Astrocyte (in vitro differentiated cells and primary cell): ENCODE results near the gene POLN.

Experiments used
- EZH2 ChIP-seq: IDR thresholded peaks from 2 replicates; pipeline ENCODE4 v1.6.1; 2012; ENCODE audit warnings: mild to moderate bottlenecking, low read length, inconsistent platforms; ENCODE audit not compliant: insufficient read depth
- TF ChIP-seq, protein P1 (sequence below): IDR thresholded peaks from 2 replicates; pipeline ENCODE4 v1.5.1; 2011; ENCODE audit warnings: low read depth, mild to moderate bottlenecking, inconsistent platforms, low read length, moderate library complexity; ENCODE audit not compliant: insufficient read depth

GRCh38 chr4:2269206-2269531 lies 27.2 kb upstream of the POLN start:
- TF ChIP-seq, protein P1, sequence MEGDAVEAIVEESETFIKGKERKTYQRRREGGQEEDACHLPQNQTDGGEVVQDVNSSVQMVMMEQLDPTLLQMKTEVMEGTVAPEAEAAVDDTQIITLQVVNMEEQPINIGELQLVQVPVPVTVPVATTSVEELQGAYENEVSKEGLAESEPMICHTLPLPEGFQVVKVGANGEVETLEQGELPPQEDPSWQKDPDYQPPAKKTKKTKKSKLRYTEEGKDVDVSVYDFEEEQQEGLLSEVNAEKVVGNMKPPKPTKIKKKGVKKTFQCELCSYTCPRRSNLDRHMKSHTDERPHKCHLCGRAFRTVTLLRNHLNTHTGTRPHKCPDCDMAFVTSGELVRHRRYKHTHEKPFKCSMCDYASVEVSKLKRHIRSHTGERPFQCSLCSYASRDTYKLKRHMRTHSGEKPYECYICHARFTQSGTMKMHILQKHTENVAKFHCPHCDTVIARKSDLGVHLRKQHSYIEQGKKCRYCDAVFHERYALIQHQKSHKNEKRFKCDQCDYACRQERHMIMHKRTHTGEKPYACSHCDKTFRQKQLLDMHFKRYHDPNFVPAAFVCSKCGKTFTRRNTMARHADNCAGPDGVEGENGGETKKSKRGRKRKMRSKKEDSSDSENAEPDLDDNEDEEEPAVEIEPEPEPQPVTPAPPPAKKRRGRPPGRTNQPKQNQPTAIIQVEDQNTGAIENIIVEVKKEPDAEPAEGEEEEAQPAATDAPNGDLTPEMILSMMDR: no peak
- no peak for TF ChIP-seq EZH2
